GM12875 (cell line): Measurements from ENCODE around the gene CD164.

Experiments
- H3K4me3 ChIP-seq: one replicate; pipeline ENCODE4 v1.5.1; 2011; ENCODE audit warnings: low read depth, low read length, control low read depth
- TF ChIP-seq, protein P1 (sequence below): IDR thresholded peaks from 2 replicates; pipeline ENCODE4 v1.5.1; 2011; ENCODE audit warnings: low read depth, mild to moderate bottlenecking, control low read depth, inconsistent platforms, low read length, moderate library complexity, borderline replicate concordance; ENCODE audit not compliant: insufficient read depth

CD164 gene

DNA sequence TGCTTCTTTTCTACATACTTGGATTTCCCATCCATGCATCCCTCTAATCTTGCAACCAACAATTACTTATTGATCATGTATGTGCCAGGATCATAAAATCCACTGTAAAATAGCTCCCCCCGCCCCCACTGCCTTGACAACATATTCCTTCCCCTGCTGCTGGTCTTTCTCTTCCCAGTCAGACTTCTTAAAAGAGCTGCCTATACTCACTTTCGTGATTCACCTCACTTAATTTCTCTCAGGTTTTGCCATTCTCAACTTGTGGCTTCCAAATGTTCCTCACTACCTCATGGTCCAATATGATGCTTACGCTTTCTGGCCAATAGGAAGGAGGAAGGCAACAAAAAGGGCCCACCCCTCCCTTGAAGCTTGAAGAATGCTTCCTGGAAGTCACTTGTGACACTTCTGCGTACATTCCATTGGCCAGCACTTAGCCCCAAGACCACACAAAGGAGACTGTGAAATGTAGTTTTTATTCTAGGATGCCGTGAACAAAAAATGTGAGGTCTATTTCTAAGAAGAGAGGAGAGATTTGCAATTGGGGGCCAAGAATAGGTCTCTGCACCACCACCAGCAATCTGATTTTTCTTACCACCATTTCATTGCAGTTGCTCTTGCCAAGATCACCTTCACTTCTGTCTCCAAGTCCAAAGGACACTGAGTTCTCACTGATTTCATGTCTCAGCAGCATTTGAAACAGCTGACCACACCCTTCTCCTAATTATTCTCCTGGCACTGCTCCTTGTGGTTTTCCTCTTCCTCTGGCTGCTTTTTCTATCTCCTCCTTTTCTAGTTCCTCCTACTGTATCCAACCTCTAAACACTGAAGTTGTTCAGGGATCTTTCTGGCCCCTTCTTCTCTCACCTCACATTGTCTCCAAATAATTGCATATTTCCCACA, 30.8 kb downstream of the CD164 start:
- H3K4me3 ChIP-seq, result no peak overlapping the region
- TF ChIP-seq, protein P1, sequence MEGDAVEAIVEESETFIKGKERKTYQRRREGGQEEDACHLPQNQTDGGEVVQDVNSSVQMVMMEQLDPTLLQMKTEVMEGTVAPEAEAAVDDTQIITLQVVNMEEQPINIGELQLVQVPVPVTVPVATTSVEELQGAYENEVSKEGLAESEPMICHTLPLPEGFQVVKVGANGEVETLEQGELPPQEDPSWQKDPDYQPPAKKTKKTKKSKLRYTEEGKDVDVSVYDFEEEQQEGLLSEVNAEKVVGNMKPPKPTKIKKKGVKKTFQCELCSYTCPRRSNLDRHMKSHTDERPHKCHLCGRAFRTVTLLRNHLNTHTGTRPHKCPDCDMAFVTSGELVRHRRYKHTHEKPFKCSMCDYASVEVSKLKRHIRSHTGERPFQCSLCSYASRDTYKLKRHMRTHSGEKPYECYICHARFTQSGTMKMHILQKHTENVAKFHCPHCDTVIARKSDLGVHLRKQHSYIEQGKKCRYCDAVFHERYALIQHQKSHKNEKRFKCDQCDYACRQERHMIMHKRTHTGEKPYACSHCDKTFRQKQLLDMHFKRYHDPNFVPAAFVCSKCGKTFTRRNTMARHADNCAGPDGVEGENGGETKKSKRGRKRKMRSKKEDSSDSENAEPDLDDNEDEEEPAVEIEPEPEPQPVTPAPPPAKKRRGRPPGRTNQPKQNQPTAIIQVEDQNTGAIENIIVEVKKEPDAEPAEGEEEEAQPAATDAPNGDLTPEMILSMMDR, result no peak

DNA sequence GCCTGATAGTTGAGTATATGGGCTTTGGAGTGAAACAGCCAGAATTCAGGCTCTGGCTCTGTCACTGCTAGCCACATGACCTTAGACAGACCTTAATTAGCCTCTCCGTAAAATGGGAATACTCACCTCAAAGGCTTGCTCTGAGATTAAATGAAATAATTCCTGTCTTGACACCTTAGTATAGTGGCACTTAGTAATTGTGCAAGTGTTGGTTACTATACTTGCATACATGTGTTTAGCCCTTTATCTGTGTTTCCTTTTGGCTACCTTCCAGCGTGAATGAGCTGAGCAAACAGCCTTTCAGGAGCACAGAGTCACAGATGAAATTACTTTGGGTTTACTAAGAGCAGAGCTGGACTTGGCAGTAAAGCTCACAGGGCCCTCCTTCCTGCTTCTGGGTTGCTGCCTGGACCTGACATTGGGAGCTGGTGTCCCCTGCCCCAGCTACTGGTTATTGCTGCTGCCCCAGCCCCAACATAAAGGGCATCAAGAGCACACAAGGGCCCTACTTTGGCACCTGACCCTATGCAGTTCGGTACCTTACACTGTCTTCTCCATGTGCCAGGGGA, 32.8 kb downstream of the CD164 start:
- TF ChIP-seq, protein P1, result no peak
- H3K4me3 ChIP-seq, result no peak overlapping the region

DNA sequence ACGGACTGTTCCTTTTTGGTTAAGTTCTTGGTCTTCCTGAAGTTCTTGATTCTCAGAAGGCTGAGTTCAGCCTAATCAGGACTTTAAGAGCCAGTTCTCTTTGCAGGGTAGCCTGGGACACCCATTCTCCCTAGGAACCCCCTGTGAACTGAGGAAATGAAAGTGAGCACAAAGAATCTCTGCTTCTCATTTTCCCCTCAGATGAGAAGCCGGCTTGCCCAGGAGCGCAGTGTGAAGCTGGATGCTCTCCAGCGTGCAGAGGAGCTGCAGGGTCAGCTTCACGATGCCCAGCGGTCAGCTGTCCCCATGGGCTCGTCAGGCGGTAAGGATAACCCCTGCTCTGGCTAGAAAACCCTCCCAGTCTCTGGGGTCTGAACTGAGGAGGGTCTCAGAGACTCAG, 34.0 kb downstream of the CD164 start:
- TF ChIP-seq, protein P1, result no peak
- no peak overlapping the region for H3K4me3 ChIP-seq

DNA sequence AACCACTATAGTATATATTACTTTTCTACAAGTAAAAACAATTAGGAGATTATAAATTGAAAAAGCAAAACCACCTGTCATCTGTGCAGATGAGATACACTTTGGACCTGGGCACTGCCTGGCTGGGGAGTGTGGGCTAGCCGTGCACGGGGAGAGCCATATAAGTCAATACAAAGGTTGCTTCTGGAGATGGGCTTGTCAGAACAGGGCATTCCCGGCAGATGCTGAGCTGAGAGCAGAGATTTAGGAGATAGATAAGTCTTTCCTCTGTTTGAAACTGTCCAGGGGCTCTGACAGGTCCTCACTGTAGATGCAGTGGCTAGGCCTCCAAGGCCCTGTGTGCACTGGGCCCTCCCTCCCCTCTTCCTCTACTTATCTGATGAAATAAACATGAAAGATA, 34.5 kb downstream of the CD164 start:
- H3K4me3 ChIP-seq, result no peak overlapping the region
- TF ChIP-seq, protein P1, result no peak

DNA sequence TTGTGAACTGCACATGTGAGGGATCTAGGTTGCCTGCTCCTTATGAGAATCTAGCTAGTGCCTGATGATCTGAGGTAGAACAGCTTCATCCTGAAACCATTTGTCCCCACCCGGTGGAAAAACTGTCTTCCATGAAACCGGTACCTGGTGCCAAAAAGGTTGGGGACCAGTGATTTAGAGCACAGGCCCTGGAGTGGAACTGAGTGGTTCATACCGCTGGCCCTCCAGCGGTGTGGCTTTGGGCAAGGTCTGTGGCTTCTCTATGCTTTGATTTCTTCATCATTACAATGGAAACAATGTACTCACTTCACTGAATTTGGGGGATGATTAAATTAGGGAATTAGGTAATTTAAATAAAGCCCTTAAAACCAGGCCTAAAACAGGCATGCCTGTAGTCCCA, 36.3 kb downstream of the CD164 start:
- H3K4me3 ChIP-seq, result no peak overlapping the region
- TF ChIP-seq, protein P1, result no peak

DNA sequence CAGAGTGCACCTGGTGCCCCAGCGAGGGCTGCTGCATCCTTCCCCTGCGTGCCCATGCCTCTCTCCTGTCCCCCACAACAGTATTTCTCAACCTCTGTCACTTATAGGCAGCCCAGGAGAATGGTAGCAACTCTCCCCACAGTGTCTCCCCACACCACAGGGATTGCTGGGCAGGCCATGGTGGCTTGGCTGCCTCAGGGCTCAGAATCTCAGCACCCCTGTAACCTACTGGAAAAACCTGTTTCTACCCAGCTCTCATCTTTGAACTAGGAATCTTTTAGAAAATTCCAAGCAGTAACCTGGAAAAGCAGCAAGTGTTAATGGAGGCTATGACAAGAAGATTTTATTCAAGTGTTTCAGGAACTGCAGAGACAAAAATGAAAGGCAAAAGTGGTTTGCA, 38.0 kb downstream of the CD164 start:
- TF ChIP-seq, protein P1, result no peak
- H3K4me3 ChIP-seq, result no peak overlapping the region

DNA sequence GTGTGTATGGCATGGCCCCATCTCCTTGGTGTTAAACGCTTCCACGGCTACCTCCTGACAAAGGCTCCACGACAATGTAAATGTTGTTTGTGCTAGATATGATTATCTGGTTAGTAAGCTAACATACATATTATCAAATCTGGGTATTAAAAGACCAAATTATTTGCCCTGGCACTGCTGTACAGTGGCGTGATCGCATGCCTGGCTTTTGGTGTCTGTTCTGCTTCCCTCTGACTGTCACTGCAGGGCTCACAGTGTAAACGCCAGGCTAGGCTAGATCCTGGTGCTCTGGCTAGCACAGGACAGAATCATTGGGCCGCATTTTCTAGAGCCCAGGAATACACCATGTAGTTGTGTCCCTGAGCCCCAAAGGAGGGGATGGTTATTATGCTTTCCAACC, 38.7 kb downstream of the CD164 start:
- H3K4me3 ChIP-seq, result no peak overlapping the region
- TF ChIP-seq, protein P1, result no peak
